ENCODE results near the gene DNAJC8. TPM values are rescaled to one million over a fixed set of nuclear protein-coding genes. Genes with fewer than 3 reads are reported as not detected.

The DNAJC8 gene
- total and polyA plus RNA-seq, 10 of the 15 experiments (the other 5 are each of a cell fraction or from before 2014, with no cell fraction given): 91.2 to 296 (median 152) TPM

- TF ChIP-seq PRDM15 (CRISPR knock-in tag; IDR thresholded peaks at IDR 0.05) (no peak), SIX5 (IDR thresholded peaks at IDR 0.05; ENCODE audit: low read depth, low read length, severe bottlenecking) (no peak), EED (IDR thresholded peaks at IDR 0.05; ENCODE audit: low read depth) (no peak), NR2C1 (IDR thresholded peaks at IDR 0.05) (no peak), ETV6 (conservative IDR thresholded peaks at IDR 0.05 in 1 of 2, IDR thresholded peaks at IDR 0.05 in 1 of 2; ENCODE audit: borderline replicate concordance in 1 of 2, low read depth in 1 of 2) (no peak), NFYA (IDR thresholded peaks at IDR 0.05; ENCODE audit: borderline replicate concordance, low read depth, low read length) (no peak), GATAD2B (conservative IDR thresholded peaks at IDR 0.05; ENCODE audit: low read depth) (no peak), SUPT20H (IDR thresholded peaks at IDR 0.05; ENCODE audit: borderline replicate concordance, control insufficient read depth, low read depth, low read length) (no peak), YY1 (IDR thresholded peaks at IDR 0.05; ENCODE audit: low read depth, low read length) (no peak), ATF7 (IDR thresholded peaks at IDR 0.05; ENCODE audit: low read depth) (no peak), MTA2 (IDR thresholded peaks at IDR 0.05; ENCODE audit: low read depth) (no peak), STAT1 (conservative IDR thresholded peaks at IDR 0.05) (no peak)
- TF ChIP-seq, protein P1, sequence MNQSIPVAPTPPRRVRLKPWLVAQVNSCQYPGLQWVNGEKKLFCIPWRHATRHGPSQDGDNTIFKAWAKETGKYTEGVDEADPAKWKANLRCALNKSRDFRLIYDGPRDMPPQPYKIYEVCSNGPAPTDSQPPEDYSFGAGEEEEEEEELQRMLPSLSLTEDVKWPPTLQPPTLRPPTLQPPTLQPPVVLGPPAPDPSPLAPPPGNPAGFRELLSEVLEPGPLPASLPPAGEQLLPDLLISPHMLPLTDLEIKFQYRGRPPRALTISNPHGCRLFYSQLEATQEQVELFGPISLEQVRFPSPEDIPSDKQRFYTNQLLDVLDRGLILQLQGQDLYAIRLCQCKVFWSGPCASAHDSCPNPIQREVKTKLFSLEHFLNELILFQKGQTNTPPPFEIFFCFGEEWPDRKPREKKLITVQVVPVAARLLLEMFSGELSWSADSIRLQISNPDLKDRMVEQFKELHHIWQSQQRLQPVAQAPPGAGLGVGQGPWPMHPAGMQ (IDR thresholded peaks at IDR 0.05; ENCODE audit: borderline replicate concordance): no peak
Measured at GRCh38 chr1:28229996-28230395, 2.8 kb downstream of the DNAJC8 start (continued).

Data from GM12878 (cell line).